Tibial artery (tissue), 4 donors: ENCODE results near the gene PIK3R2.
"Not testable (repeated sequence)": the region's sequence is repeated elsewhere in the genome, so short reads cannot be mapped to it uniquely, and the experiment has no call there.

Experiments
- DNase-seq, 2 donors: peaks; one replicate each; pipeline ENCODE4 v3.0.0-alpha.2; 2019
- H3K27ac ChIP-seq, 2 donors: fragments of 200-600 bp; sonication (generic) in 1 of 2; 1 replicate in 1 of 2; 2 replicates in 1 of 2; pipeline ENCODE4 v1.5.1; 2018 to 2019; ENCODE audit warnings: mild to moderate bottlenecking in 1 of 2
- H3K27me3 ChIP-seq, 2 donors: fragments of 200-600 bp; sonication (generic) in 1 of 2; one replicate each; pipeline versions ENCODE4 v1.5.1 to v1.6.0; 2016 to 2019
- H3K36me3 ChIP-seq, 3 donors: fragments of 200-600 bp; sonication (generic) in 2 of 3; one replicate each; pipeline ENCODE4 v1.5.1; 2016 to 2019; ENCODE audit warnings: mild to moderate bottlenecking in 2 of 3
- H3K4me1 ChIP-seq, 4 donors: fragments of 200-600 bp; sonication (generic) in 2 of 4; 1 replicate in 3 of 4; 2 replicates in 1 of 4; pipeline ENCODE4 v1.5.1; 2016 to 2019
- H3K4me3 ChIP-seq, 2 donors: fragments of 200-600 bp; sonication (generic) in 1 of 2; 1 replicate in 1 of 2; 2 replicates in 1 of 2; pipeline ENCODE4 v1.5.1; 2018 to 2019; ENCODE audit warnings: mild to moderate bottlenecking in 2 of 2
- H3K9me3 ChIP-seq, 3 donors: fragments of 200-600 bp; sonication (generic) in 1 of 3; one replicate each; pipeline ENCODE4 v1.5.1; 2016 to 2019
- CTCF ChIP-seq, 2 experiments: fragments of 200-600 bp in 1 of 2; fragments of 450-650 bp in 1 of 2; IDR thresholded peaks; one replicate each; pipeline ENCODE4 v1.5.1; 2017 to 2019; ENCODE audit warnings: antibody characterized with exemption in 2 of 2, mild to moderate bottlenecking in 1 of 2, moderate library complexity in 1 of 2
- intact Hi-C: fragments of 100-400 bp; cut with DNase I; formaldehyde crosslinking; loops from one replicate; pipeline ENCODE4 v1.15.0; 2023; ENCODE audit warnings: low total_unique reads

The PIK3R2 gene

GRCh38 chr19:18208098-18208951 lies 55.4 kb downstream of the PIK3R2 start:
- no peak for DNase-seq
- peaks cover 0 to 13% (median 7%) of the 10 kb centered on the region in 4 donors for H3K4me1 ChIP-seq
- intact Hi-C loops = loop anchor here (5.0 kb wide), 1 partner anchor 114 kb away; the partner anchor contains the start of gene LSM4
- H3K27me3 ChIP-seq = peaks cover 0 to 4% of the 10 kb centered on the region in 2 donors
- no peaks in the 10 kb centered on the region for H3K36me3 ChIP-seq
- H3K4me3 ChIP-seq = no peak overlapping the region
- H3K27ac ChIP-seq = no peak overlapping the region
- TF ChIP-seq CTCF (IDR thresholded peaks at IDR 0.05) = peak in 1 of 2 experiments; percentile 59
- no peaks in the 10 kb centered on the region for H3K9me3 ChIP-seq

- H3K4me3 ChIP-seq, DNase-seq, H3K36me3 ChIP-seq, H3K9me3 ChIP-seq, H3K27ac ChIP-seq, H3K4me1 ChIP-seq, H3K27me3 ChIP-seq: not testable (repeated sequence)
- intact Hi-C loops = loop anchor here (2.0 to 5.0 kb wide), 2 partner anchors 41 to 112 kb away; partner anchors contain the start of gene LSM4
Observed at GRCh38 chr19:18209912-18210311, 56.9 kb downstream of the PIK3R2 start.

GRCh38 chr19:18211683-18212082 lies 58.7 kb downstream of the PIK3R2 start:
- Histone ChIP-seq H3K9me3 (no peaks in the 10 kb centered on the region), H3K27ac (no peak overlapping the region), H3K4me1 (no peaks in the 10 kb centered on the region), H3K36me3 (no peaks in the 10 kb centered on the region), H3K4me3 (no peak overlapping the region), H3K27me3 (peaks cover 0 to 4% of the 10 kb centered on the region in 2 donors)
- no peak for DNase-seq
- no peak for TF ChIP-seq CTCF (IDR thresholded peaks at IDR 0.05)
- intact Hi-C loops = loop anchor here (2.0 kb wide), 1 partner anchor 39 kb away; no protein-coding TSS in a partner anchor

GRCh38 chr19:18214779-18215433 lies 61.9 kb downstream of the PIK3R2 start:
- no peaks in the 10 kb centered on the region for H3K27me3 ChIP-seq
- intact Hi-C loops = no loop called here
- H3K36me3 ChIP-seq = no peaks in the 10 kb centered on the region
- H3K4me1 ChIP-seq = no peaks in the 10 kb centered on the region
- H3K9me3 ChIP-seq = no peaks in the 10 kb centered on the region
- TF ChIP-seq CTCF (IDR thresholded peaks at IDR 0.05) = no peak
- no peak for DNase-seq
- no peak overlapping the region for H3K4me3 ChIP-seq
- no peak overlapping the region for H3K27ac ChIP-seq

- intact Hi-C loops = no loop called here
Observed at GRCh38 chr19:18216789-18217188, 63.8 kb downstream of the PIK3R2 start.

More at GRCh38 chr19:18216789-18217188, 63.8 kb downstream of the PIK3R2 start:
- no peaks in the 10 kb centered on the region for H3K9me3 ChIP-seq
- no peak overlapping the region for H3K27ac ChIP-seq
- H3K27me3 ChIP-seq = peaks cover 0 to 13% of the 10 kb centered on the region in 2 donors
- TF ChIP-seq CTCF (IDR thresholded peaks at IDR 0.05) = no peak
- DNase-seq = no peak
- H3K4me1 ChIP-seq = no peaks in the 10 kb centered on the region
- H3K36me3 ChIP-seq = no peaks in the 10 kb centered on the region
- H3K4me3 ChIP-seq = no peak overlapping the region
